LHCN-M2 (cell line): Measurements from ENCODE around the gene ANKLE2. TPM values are rescaled to one million over a fixed set of nuclear protein-coding genes. Genes with fewer than 3 reads are reported as not detected.

ENCODE experiments used
- DNase-seq: peaks from one replicate; pipeline ENCODE4 v3.0.0-alpha.2; 2012; ENCODE audit warnings: low read depth
- total RNA-seq: library from RNA; depleted of rRNA; stranded (reverse); fragments of >200 nt; gene quantifications from 2 replicates; pipeline ENCODE4 v1.2.3, GENCODE V29; 2014

The ANKLE2 gene
- total RNA-seq, 1 experiment from 2014 or later, result 92.0 TPM

DNA sequence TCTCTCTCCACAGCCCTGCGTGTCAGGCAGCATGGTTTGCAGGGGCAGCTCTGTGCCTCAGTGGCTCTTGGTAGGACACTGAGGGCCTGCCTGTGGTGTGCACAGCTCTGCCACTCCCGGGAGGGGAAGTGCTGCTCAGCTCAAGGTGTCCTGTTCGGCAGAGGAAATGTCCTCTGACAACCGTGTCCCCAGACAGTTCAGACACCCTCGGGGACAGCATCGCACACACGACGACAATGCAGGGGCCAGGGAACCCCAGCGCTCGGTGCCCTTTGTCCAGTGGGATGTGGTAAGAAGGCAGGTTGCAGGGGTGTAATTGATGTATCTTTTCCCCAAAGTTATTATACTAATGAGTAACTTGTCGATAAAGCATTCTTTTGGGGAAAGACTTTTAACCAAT lies 14.2 kb downstream of the ANKLE2 start:
- DNase-seq, result no peak

- no peak for DNase-seq
Observed at GRCh38 chr12:132746613-132747012, 15.0 kb downstream of the ANKLE2 start.

- DNase-seq, result no peak
Observed at GRCh38 chr12:132743831-132744230, 17.8 kb downstream of the ANKLE2 start.

- DNase-seq, result no peak
Observed at GRCh38 chr12:132741620-132742019, 20.0 kb downstream of the ANKLE2 start.

DNA sequence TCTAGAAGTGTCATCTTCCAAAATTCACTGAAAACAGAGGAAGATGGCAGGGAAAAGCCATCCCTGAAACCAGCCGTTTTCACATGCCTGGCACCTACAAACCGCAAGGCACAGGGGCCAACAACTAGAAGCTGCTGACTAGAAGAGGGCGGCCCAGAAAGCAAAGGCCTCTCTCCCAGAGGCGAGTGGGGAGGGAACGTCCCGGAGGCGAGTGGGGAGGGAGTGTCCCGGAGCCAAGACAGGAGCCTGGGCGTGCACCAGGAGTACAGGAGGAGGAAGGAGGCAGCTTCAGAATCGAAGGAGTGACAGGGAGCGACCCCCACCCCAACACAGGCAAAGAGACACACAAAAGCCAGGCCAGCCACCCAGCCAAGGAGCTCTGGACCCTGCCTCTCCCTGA lies 21.0 kb downstream of the ANKLE2 start:
- no peak for DNase-seq

DNA sequence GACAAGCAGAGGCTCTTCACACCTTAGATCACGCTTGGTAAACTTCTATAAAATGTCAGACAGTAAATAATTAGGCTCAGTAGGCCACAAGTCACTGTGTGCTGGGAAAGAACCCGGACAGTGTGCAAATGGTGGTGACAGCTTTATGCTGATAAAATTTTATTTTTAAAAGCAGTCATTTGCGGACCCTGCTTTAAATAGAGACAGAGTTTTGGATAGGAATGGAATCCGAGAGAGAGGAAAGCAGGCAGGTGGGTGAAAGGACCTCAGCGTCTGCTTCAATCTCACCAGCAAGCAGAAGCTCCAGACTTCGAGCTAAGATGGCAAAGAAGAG lies 21.4 kb downstream of the ANKLE2 start:
- DNase-seq, result no peak

GRCh38 chr12:132739600-132740312 lies 21.9 kb downstream of the ANKLE2 start:
- no peak for DNase-seq

- no peak for DNase-seq
Observed at GRCh38 chr12:132736913-132737312, 24.7 kb downstream of the ANKLE2 start.

DNA sequence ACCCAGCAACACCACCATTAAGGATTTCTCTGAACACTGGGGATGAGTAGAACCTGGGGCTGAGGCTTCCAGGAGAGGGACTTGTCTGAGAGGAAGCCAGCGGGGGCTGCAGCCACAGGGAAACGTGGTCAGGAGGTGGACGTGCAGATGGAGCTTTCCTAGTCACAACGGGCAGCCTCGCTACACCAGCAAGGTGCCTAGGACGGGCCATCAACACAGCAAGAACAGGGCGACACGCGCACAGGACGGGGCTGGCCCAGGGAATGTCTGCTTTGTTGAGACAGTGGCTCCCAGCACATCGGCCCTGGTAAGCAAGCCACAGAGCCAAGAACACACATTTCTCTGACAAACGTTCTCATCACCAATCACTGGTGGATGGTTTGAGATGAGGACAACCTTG lies 25.3 kb downstream of the ANKLE2 start:
- DNase-seq, result no peak

GRCh38 chr12:132735496-132735895 lies 26.1 kb downstream of the ANKLE2 start:
- no peak for DNase-seq

DNA sequence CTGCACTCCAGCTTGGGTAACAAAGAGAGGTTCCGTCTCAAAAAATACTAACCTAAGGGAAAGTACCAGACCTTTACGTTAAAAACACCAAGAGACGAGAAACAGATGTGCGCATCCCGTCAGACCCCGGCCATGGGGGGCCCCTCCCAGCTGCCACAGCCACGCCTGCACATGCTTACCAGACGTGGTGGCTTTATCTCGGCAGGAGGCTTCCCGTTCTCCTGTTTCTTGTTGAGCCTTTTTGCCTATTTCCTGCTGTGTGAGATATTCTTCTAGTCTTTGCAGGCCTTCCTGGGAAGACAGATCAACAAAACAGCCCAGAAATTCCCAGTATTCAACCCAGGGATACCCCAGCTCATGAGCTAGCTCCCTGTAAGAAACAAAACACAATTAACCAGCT lies 27.4 kb downstream of the ANKLE2 start:
- no peak for DNase-seq

GRCh38 chr12:132731574-132731973 lies 30.1 kb downstream of the ANKLE2 start:
- no peak for DNase-seq

DNA sequence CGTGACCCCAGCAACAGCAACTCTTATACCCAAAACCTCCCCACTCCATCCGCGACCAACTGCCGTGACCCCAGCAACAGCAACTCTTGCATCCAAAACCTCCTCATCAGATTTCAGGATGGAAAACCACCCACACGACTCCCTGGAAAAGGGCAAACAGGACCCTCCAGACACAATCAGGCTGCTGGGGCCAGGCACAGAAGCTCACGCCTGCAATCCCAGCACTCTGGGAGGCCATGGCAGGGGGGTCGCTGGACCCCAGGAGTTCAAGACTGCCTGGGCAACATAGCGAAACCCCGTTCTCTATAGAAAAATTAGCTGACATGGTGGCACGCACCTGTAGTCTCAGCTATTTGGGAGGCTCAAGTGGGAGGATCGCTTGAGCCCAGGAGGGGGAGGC lies 31.3 kb downstream of the ANKLE2 start:
- DNase-seq, result no peak

- DNase-seq, result no peak
Observed at GRCh38 chr12:132729541-132730320, 31.9 kb downstream of the ANKLE2 start.

DNA sequence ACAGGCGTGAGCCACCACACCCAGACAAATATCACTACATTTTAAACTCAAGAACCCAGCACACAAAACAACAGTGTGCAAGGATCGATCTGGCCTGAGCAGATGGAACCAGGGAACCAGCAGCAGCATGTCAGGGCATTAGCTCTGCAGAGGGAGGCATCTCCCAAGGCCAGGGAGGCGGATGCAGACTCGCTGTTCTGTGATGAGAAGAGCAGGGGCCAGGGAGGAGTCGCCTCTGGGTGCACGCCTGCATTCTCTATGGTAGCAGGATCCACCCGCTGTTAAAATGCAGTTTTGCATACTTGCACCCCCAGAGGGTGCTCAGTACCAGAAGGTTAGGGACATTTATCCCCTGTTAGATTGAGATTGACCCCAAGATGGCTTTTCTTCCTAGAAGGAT lies 33.1 kb downstream of the ANKLE2 start:
- DNase-seq, result no peak

- DNase-seq, result no peak
Observed at GRCh38 chr12:132727091-132727794, 34.4 kb downstream of the ANKLE2 start.

DNA sequence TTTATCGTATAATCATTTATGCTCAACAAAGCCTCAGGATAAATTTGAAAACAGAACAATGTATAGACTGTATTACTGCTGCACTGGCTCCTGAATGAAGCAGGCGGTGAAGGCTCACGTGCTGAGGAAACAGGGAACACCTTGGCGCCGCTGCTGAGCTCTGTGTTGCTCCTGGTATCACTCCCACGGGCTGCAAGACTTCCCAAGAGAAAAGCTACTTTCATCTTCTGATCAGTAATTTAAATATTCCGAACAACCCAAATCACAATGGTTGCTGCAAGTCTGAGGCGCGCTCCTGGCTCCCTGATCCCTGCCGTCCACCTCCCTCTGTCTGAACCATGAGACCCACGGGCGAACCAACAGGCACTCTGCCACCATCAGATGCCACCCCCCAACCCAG lies 35.2 kb downstream of the ANKLE2 start:
- no peak for DNase-seq

DNA sequence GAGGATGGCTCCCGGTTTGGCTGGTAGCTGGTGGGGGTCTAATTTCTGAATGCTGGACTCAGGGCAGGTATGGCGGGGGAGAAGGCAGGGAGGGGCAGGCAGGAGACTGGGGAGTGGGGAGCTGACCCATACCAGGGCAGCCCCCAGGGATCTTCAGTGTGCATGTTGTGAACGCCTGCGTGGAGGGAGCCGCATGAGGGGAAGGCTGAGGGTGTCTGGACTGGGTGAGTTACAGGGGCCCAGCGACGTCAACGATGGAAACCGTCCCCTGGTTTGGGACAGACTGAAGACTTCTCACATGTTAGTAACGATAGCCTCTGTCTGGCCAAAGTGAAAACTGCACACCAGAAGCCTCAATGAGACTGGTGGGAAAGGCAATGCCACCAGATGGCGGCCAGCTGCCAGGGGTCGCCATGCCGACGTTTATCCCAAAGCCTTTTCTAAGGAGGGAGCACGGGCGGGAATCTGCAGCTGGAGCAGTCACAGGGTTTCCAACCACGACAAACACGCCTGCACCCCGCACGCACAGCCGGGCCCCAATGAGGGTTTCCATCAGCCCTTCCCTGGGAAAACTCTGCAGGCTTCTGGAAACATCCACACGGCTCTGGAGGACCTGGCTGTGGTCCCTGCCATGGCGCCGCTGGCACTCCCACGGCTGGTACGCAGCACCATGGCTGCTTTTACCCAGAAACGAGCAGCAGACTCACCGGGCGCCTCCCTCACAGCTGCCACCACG lies 37.0 kb downstream of the ANKLE2 start:
- no peak for DNase-seq

DNA sequence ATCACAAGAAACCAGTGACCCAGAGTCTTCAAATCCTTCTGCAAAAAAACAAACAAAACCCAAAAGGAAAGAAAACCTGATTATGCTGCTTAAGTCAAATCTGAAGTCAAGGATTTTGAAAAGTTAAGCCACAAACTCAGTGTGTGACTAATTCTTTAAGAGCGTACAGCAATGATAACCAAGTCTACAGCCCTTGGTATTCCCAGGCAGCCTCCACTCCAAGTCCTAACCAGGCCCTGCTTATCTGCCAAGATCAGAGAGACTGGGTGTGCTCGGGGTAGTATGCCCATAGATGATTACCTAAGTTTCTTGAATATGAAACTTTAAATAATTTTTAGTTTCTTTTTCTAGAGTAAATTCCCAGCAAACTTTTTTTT lies 37.9 kb downstream of the ANKLE2 start:
- DNase-seq, result no peak

DNA sequence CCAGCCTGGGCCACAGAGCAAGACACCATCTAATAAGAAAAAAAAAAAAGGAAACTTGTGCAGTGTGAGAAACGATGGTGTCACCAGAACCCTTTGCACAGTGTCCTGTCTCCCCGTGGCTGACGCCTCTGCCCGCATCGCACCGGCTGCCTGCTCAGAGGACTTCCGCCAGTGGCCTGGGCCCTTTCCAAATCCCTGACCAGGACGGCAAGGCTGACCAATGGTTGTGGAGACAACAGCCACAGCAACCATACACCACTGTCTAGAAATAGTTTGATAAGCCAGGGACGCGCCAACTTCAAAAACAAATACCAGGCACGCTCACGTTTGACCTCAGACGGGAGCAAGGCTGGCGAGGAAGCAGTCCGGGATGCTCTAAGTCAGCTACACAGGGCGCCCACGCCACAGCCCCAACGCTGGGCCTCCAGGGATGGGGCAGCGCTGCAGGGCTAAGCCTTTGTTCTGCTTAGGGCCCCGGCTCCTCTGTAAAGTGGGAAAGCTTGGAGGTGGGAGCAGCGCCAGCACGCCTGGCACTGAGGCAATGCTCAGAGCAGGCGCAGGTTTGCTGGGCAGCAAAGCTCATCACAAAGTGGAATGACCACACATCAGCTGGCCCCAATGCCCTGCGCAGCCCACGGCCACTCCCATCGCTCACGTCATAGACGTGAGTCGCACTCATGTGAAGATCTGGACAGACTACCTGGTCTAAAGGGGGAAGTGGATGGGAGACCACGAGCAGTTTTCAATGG lies 38.4 kb downstream of the ANKLE2 start:
- DNase-seq, result peak; percentile 26

GRCh38 chr12:132720606-132721345 lies 40.9 kb downstream of the ANKLE2 start:
- DNase-seq, result no peak
